GM19397 (cell line): ENCODE data around the gene ACCS.

ENCODE experiments used
- ATAC-seq: cut with Tn5 transposase; IDR thresholded peaks from one replicate; pipeline ENCODE4 v1.9.1; 2021; ENCODE audit warnings: mild to moderate bottlenecking, moderate library complexity; ENCODE audit not compliant: unreplicated experiment

The ACCS gene

GRCh38 chr11:44085330-44085729 is 19.3 kb downstream of the ACCS start:
- ATAC-seq, result no peak

GRCh38 chr11:44088377-44088776 is 22.3 kb downstream of the ACCS start:
- no peak for ATAC-seq

GRCh38 chr11:44088871-44089270 is 22.8 kb downstream of the ACCS start:
- ATAC-seq, result no peak

- ATAC-seq, result no peak
Observed at GRCh38 chr11:44090539-44090938, 24.5 kb downstream of the ACCS start.

- no peak for ATAC-seq
Observed at GRCh38 chr11:44094260-44094868, 28.3 kb downstream of the ACCS start.

GRCh38 chr11:44095506-44096359 is 29.7 kb downstream of the ACCS start, which contains the start of gene EXT2:
Gene EXT2 (plus strand): TSS chr11:44095678. CDS start chr11:44107713, 12,035 bp downstream.
- peak; percentile 96 for ATAC-seq

GRCh38 chr11:44096360-44097185 is 30.5 kb downstream of the ACCS start:
- ATAC-seq, result no peak

GRCh38 chr11:44097821-44098220 is 31.8 kb downstream of the ACCS start:
- no peak for ATAC-seq

- ATAC-seq, result no peak
Observed at GRCh38 chr11:44101098-44101497, 35.0 kb downstream of the ACCS start.

- ATAC-seq, result no peak
Observed at GRCh38 chr11:44104481-44105294, 38.6 kb downstream of the ACCS start.

GRCh38 chr11:44108260-44108659 is 42.2 kb downstream of the ACCS start:
- no peak for ATAC-seq

GRCh38 chr11:44110231-44110679 is 44.2 kb downstream of the ACCS start:
- ATAC-seq, result peak; percentile 83

- no peak for ATAC-seq
Observed at GRCh38 chr11:44112091-44112821, 46.2 kb downstream of the ACCS start.

- ATAC-seq, result no peak
Observed at GRCh38 chr11:44113018-44113417, 46.9 kb downstream of the ACCS start.

GRCh38 chr11:44113572-44113971 is 47.5 kb downstream of the ACCS start:
- ATAC-seq, result no peak

- ATAC-seq, result no peak
Observed at GRCh38 chr11:44116234-44116830, 50.3 kb downstream of the ACCS start.

GRCh38 chr11:44120169-44120568 is 54.1 kb downstream of the ACCS start:
- no peak for ATAC-seq

- no peak for ATAC-seq
Observed at GRCh38 chr11:44125598-44125997, 59.5 kb downstream of the ACCS start.

GRCh38 chr11:44126304-44126703 is 60.2 kb downstream of the ACCS start:
- no peak for ATAC-seq
